Activated CD8-positive, alpha-beta T cell treated with anti-CD3 and anti-CD28 coated beads, Interleukin-2, amount 10 ng/mL, durations not matched to agents 7 days and 5 days (primary cell): ENCODE results near the gene RXRA. TPM values are rescaled to one million over a fixed set of nuclear protein-coding genes. Genes with fewer than 3 reads are reported as not detected.

Experiments
- ATAC-seq: fragments of 150-1000 bp; cut with Tn5 transposase; one replicate; pipeline ENCODE4 v1.10.0; 2021; ENCODE audit warnings: moderate library complexity
- CTCF ChIA-PET: fragments of 350-600 bp; sonication (Branson Sonifier 250); formaldehyde crosslinking; loops from one replicate; lab custom pipeline; 2021; ENCODE audit warnings: antibody characterized with exemption; lab: Charles Lee
- POLR2A ChIA-PET: fragments of 350-600 bp; sonication (Branson Sonifier 250); formaldehyde crosslinking; loops from one replicate; lab custom pipeline; 2021; ENCODE audit warnings: antibody characterized with exemption; lab: Charles Lee
- DNase-seq: peaks from one replicate; pipeline ENCODE4 v3.0.0-alpha.2; 2020
- H3K27ac Mint-ChIP-seq: one replicate; pipeline ENCODE4 v1.8.0; 2021; ENCODE audit warnings: mild to moderate bottlenecking, mixed read lengths
- H3K27me3 Mint-ChIP-seq: one replicate; pipeline ENCODE4 v1.8.0; 2021; ENCODE audit warnings: low read depth, mixed read lengths
- H3K36me3 Mint-ChIP-seq: one replicate; pipeline ENCODE4 v1.8.0; 2021; ENCODE audit warnings: low read depth, mixed read lengths
- H3K4me1 Mint-ChIP-seq: one replicate; pipeline ENCODE4 v1.8.0; 2021; ENCODE audit warnings: low read depth, mixed read lengths
- H3K4me3 Mint-ChIP-seq: one replicate; pipeline ENCODE4 v1.8.0; 2021; ENCODE audit warnings: mild to moderate bottlenecking, mixed read lengths
- H3K9me3 Mint-ChIP-seq: one replicate; pipeline ENCODE4 v1.8.0; 2022; ENCODE audit warnings: mixed read lengths; ENCODE audit not compliant: insufficient read depth
- total RNA-seq, 2 experiments: library from RNA; stranded (reverse); gene quantifications; one replicate each; pipeline ENCODE4 v1.2.3, GENCODE V29; 2021

RXRA gene
- total RNA-seq, 2 experiments from 2014 or later, result 3.8 to 4.2 TPM

DNA sequence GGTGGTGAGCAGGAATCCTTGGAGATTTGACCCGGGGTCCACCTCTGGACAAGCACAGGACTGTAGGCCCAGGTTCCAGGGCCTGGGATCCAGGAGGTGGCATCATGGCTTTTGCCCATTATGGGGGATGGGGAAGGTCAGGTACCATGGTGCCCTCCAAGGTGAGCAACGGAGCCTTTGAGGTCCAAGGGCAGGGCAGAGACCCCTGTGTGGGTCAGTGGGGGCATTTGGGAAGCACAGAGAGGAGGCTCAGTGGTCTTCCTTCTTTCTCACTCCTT is 117.7 kb downstream of the RXRA start:
- H3K4me3 Mint-ChIP-seq, result no peak overlapping the region
- H3K9me3 Mint-ChIP-seq, result peaks cover 13% of the 10 kb centered on the region
- DNase-seq, result no peak
- H3K4me1 Mint-ChIP-seq, result peaks cover 17% of the 10 kb centered on the region
- ATAC-seq, result no peak
- POLR2A ChIA-PET, result no interaction called here
- H3K36me3 Mint-ChIP-seq, result no peaks in the 10 kb centered on the region
- CTCF ChIA-PET, result interaction anchor here (1.0 to 2.5 kb wide), 7 partner anchors 11 to 275 kb away, joined by 3 to 42 read pairs (median 6); no protein-coding TSS in a partner anchor
- H3K27ac Mint-ChIP-seq, result no peak overlapping the region
- peaks cover 12% of the 10 kb centered on the region for H3K27me3 Mint-ChIP-seq

DNA sequence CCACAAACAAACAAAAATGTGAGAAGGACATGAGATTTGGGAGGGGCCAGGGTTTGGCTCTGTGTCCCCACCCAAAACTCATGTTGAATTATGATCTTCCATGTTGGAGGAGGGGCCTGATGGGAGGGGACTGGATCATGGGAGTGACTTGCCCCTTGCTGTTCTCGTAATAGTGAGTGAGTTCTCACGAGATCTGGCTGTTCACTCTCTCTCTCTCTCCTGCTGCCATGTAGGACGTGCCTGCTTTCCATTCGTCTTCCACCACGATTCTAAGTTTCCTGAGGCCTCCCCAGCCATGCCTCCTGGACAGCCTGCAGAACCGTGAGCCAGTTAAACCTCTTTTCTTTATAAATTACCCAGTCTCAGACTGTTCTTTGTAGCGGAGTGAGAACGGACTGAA is 118.7 kb downstream of the RXRA start:
- peaks cover 12% of the 10 kb centered on the region for H3K27me3 Mint-ChIP-seq
- CTCF ChIA-PET, result interaction anchor here (1.0 kb wide), 1 partner anchor 274 kb away, joined by 4 read pairs; no protein-coding TSS in a partner anchor
- H3K27ac Mint-ChIP-seq, result no peak overlapping the region
- ATAC-seq (no peak), DNase-seq (no peak)
- H3K36me3 Mint-ChIP-seq, result no peaks in the 10 kb centered on the region
- H3K9me3 Mint-ChIP-seq, result peaks cover 18% of the 10 kb centered on the region
- H3K4me1 Mint-ChIP-seq, result peaks cover 17% of the 10 kb centered on the region
- H3K4me3 Mint-ChIP-seq, result no peak overlapping the region
- POLR2A ChIA-PET, result no interaction called here

DNA sequence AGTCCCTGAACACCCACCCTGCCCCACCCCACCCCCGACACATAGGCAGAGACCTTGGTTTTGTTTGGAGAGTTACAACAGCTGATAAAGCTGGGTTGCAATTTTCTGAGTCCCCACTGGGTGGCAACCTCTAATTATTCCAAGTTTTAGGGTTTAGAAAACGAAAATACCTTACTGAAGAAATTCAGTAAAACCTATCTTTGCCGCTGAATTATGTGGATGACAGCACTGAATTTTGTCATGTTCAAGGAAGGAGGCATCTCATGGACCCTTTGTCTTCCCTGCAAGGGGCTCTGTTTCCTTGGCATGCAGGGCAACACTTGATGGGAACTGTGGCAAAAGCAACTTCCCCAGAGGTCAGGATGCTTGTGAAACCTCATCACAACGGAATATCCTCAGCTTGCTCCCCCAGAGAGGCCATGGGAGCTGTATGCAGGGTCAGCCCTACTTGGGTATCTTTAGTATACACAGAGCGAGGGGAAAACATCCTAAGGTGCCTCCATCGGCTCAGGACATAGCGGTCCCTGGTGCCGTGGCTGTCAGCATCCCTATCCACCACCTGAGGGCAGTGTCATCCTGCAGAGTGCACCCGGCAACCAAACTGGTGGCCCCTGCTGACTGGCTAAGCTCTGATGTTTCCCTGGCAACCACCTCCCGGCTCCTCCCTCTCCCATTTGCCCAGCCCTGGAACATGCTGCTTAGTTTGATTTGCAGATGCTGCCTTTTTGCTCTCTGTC is 123.1 kb downstream of the RXRA start:
- Mint-ChIP-seq H3K4me3 (no peak overlapping the region), H3K27ac (no peak overlapping the region)

DNA sequence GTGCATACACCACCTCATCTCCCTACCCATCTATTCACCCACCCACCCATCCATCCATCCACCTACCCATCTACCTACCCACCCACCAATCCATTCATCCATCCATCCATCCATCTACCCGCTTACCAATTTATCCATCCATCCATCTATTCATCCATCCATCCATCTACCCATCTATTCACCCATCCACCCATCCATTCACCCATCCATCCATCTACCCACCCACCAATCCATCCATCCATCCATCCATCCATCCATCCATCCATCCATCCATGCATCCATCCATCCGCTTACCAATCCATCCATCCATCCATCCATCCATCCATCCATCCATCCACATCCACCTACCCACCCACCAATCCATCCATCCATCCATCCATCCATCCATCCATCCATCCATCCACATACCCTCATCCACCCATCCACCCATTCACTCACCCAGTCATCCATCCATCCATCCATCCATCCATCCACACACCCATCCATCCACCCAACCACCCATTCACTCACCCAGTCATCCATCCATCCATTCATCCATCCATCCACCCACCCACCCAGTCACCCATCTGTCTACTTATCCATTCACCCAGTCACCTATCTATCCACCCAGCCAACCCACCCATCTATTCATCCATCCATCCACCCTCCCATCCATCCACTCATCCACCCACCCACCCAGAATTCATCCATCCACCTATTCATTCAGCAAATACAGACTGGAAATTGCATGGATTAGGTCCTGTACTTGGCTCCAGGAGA is 125.6 kb downstream of the RXRA start:
- ATAC-seq (no peak), DNase-seq (no peak)
- no peaks in the 10 kb centered on the region for H3K27me3 Mint-ChIP-seq
- peaks cover 12% of the 10 kb centered on the region for H3K9me3 Mint-ChIP-seq
- H3K36me3 Mint-ChIP-seq, result no peaks in the 10 kb centered on the region
- ChIA-PET POLR2A (no interaction called here), CTCF (no interaction called here)
- H3K27ac Mint-ChIP-seq, result no peak overlapping the region
- no peak overlapping the region for H3K4me3 Mint-ChIP-seq
- H3K4me1 Mint-ChIP-seq, result peaks cover 13% of the 10 kb centered on the region

More for the DNA sequence above, 123.1 kb downstream of the RXRA start:
- Mint-ChIP-seq H3K36me3 (no peaks in the 10 kb centered on the region), H3K4me1 (peaks cover 3% of the 10 kb centered on the region), H3K9me3 (peaks cover 18% of the 10 kb centered on the region), H3K27me3 (no peaks in the 10 kb centered on the region)
- POLR2A ChIA-PET, result no interaction called here
- ATAC-seq (peak; percentile 97), DNase-seq (peak; percentile 83)
- CTCF ChIA-PET, result interaction anchor here (0.6 to 2.3 kb wide), 17 partner anchors 10 to 608 kb away, joined by 3 to 14 read pairs (median 4); partner anchors contain the start of genes COL5A1 and RNU6ATAC

DNA sequence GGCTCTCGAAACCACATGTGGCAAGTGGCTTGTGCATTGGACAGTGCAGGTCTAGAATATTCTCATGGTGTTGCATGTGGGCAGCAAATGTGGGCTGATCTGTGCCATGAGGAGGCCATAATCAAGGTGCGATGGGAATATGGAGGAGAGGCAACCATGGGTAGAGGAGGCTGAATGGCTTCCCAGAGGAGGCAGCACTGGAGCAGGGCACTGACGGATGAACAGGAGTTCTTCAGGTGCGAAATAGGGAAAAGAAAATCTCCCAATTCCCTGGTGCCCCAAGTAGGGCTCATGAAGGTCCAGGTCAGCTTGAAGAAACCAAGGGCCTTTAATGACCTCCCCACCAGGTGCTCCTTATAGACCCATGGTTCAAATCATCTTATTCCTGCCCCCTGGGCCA is 126.5 kb downstream of the RXRA start:
- DNase-seq (no peak), ATAC-seq (no peak)
- H3K4me3 Mint-ChIP-seq, result no peak overlapping the region
- POLR2A ChIA-PET, result no interaction called here
- H3K27ac Mint-ChIP-seq, result no peak overlapping the region
- peaks cover 12% of the 10 kb centered on the region for H3K9me3 Mint-ChIP-seq
- H3K27me3 Mint-ChIP-seq, result no peaks in the 10 kb centered on the region
- H3K4me1 Mint-ChIP-seq, result peaks cover 17% of the 10 kb centered on the region
- CTCF ChIA-PET, result no interaction called here
- H3K36me3 Mint-ChIP-seq, result no peaks in the 10 kb centered on the region

DNA sequence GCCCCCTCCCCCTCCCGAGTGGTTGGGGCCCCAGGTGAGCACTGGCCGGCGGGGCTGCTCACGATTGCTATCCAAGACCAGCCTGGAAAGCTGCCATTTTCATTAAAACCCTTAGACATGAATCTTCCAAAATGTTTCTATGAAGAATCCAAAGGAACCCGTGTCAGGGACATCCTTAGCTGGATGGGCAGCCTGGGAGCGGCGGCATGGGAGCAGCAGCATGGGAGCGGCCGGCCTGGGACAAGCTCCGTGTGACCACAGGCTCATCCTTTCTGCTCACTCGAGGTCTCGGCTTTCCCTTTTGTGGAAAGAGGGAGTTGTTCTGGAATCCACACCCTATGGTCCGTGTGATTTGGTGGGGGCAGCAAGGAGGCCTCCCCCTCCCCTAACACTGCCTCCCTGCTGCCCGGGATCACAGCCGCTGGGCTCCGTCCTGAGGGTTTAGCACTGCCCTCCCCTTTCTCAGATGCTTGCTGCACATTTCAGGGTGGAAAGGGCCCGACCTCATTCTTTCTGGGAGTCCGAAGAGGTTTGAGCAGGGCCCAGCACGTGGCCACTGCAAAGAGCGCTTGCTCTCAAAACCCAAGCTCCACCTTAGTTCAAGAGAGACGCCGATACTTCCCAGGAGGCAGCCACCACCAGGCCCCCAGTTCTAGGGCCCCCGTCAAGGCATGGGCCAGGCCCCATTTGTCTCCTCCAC is 127.7 kb downstream of the RXRA start:
- no peak overlapping the region for H3K4me3 Mint-ChIP-seq
- no peak for ATAC-seq
- no peaks in the 10 kb centered on the region for H3K27me3 Mint-ChIP-seq
- CTCF ChIA-PET, result no interaction called here
- H3K36me3 Mint-ChIP-seq, result no peaks in the 10 kb centered on the region
- POLR2A ChIA-PET, result interaction anchor here (0.7 kb wide), 1 partner anchor 18 kb away, joined by 3 read pairs; no protein-coding TSS in a partner anchor
- peaks cover 4% of the 10 kb centered on the region for H3K9me3 Mint-ChIP-seq
- DNase-seq, result no peak
- no peak overlapping the region for H3K27ac Mint-ChIP-seq
- H3K4me1 Mint-ChIP-seq, result peaks cover 17% of the 10 kb centered on the region

DNA sequence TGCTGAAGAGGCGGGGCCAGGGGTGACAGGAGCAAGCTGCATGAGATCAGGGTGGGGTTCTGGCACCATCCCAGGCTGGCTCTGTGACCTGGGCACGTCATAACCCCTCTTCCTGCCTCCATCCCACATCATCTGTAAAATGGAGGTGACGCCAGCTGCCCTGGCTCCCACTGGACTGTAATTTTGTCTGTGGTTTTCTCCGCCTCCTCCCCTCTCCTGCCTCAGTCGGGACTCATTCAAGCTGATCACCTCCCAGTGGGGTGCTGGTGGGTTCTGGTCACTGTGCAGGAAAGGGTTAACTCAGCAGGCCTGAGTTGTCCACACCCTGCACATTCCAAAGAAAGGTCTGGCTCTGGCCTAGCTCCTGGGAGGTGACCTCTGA is 128.2 kb downstream of the RXRA start:
- H3K4me1 Mint-ChIP-seq, result peaks cover 17% of the 10 kb centered on the region
- H3K36me3 Mint-ChIP-seq, result no peaks in the 10 kb centered on the region
- DNase-seq, result no peak
- ChIA-PET CTCF (no interaction called here), POLR2A (interaction anchor here (0.7 kb wide), 1 partner anchor 18 kb away, joined by 3 read pairs; no protein-coding TSS in a partner anchor)
- no peak overlapping the region for H3K4me3 Mint-ChIP-seq
- no peak overlapping the region for H3K27ac Mint-ChIP-seq
- no peak for ATAC-seq
- peaks cover under 1% of the 10 kb centered on the region for H3K9me3 Mint-ChIP-seq
- H3K27me3 Mint-ChIP-seq, result no peaks in the 10 kb centered on the region

DNA sequence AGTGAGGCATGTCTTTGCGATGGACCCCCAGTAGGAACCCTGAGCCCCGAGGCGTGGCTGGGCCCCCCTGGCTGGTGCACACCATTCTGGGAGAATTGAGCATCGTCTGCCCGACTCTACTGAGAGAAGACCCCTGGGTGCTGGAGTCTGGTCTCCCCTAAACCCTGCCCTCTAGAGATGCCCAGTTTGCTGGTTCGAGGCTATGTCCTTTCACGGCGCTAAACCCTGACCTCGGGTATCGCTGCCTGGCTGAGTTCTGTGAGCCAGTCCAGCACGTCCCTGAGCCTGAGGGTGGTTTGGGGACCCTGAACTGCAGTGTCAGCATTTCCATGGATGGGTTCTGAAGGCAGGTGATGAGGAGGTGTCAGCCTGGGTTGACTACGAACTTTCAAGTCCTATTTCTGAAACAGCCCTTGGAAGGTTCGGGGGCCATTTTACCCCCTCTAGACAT is 128.8 kb downstream of the RXRA start:
- no peak for ATAC-seq
- Mint-ChIP-seq H3K4me3 (no peak overlapping the region), H3K9me3 (no peaks in the 10 kb centered on the region), H3K27ac (peak overlapping the region; percentile 30), H3K4me1 (peaks cover 17% of the 10 kb centered on the region), H3K27me3 (no peaks in the 10 kb centered on the region), H3K36me3 (no peaks in the 10 kb centered on the region)
- no peak for DNase-seq
- CTCF ChIA-PET, result no interaction called here
- POLR2A ChIA-PET, result no interaction called here

DNA sequence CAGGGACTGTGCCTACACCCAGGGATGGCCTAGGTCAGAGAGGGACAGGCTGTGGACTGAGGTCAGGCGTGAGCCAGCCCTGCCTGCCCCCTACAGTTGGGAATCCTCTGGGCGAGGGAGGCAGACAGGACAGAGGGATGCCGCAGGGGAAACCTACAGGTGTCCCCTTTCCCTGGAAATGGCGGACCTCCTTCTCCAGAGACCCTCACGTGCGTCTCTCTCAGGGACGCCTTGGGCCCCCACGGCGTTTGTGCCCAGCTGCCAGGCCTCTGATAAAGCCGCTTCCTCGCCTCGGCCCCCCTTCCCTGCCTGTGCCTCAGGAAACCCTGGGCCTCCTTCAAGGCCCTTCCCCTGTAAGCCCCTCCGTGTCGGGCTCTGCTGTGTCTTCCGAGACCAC is 129.3 kb downstream of the RXRA start:
- H3K27me3 Mint-ChIP-seq, result no peaks in the 10 kb centered on the region
- ATAC-seq (peak; percentile 2), DNase-seq (no peak)
- no peaks in the 10 kb centered on the region for H3K36me3 Mint-ChIP-seq
- peak overlapping the region; percentile 95 for H3K27ac Mint-ChIP-seq
- peaks cover 17% of the 10 kb centered on the region for H3K4me1 Mint-ChIP-seq
- no peaks in the 10 kb centered on the region for H3K9me3 Mint-ChIP-seq
- ChIA-PET CTCF (interaction anchor here (1.2 to 1.3 kb wide), 3 partner anchors 10 to 284 kb away, joined by 3 to 6 read pairs (median 3); no protein-coding TSS in a partner anchor), POLR2A (interaction anchor here (0.6 to 1.6 kb wide), 2 partner anchors 17 to 553 kb away, joined by 3 to 4 read pairs; no protein-coding TSS in a partner anchor)
- peak overlapping the region; percentile 73 for H3K4me3 Mint-ChIP-seq

DNA sequence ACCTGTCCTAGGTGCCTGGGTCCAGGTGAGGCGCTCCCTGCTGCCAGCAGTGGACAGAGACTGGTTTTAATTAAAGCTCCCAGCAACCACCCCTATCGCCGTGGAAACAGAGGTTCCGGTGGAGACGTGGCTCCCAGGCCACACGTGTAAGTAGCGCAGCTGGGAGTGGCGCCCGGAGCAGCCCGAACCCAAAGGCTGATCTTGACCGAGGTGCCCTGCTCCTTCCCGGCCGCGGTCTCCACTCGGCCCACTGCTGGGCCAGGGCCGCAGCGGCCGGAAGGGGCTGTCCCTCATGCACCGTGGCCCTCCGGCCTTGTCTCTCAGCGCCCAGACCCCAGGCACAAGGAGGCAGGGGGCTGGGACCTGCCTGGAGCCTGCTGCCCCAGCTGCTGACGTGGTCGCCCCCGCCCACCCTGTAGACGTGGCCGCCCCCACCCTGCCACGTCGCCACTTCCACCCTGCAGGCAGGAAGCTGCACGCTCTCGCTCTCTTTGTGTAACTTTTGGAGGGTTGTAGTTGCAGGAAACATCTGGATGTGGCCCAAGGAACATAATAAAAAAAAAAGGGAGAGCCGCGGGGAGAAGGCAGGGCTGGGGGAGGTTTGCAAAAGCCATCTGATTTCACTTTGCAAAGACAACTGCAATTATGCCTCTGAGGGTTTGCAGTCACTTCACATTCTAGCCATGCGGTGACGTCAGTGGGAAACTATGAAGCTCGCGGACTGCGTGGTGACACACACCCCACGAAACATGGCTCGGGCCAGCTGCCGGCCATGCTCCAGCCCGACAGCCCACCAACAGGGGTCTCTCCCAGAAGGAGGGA is 129.9 kb downstream of the RXRA start:
- POLR2A ChIA-PET, result interaction anchor here (0.6 to 1.6 kb wide), 3 partner anchors 16 to 554 kb away, joined by 3 to 4 read pairs (median 4); no protein-coding TSS in a partner anchor
- DNase-seq (peak; percentile 84), ATAC-seq (peak; percentile 84)
- CTCF ChIA-PET, result interaction anchor here (1.2 to 1.3 kb wide), 4 partner anchors 10 to 285 kb away, joined by 3 to 6 read pairs (median 4); no protein-coding TSS in a partner anchor
- Mint-ChIP-seq H3K36me3 (no peaks in the 10 kb centered on the region), H3K27me3 (no peaks in the 10 kb centered on the region), H3K4me1 (peaks cover 17% of the 10 kb centered on the region), H3K4me3 (peak overlapping the region; percentile 73), H3K9me3 (no peaks in the 10 kb centered on the region), H3K27ac (peak overlapping the region; percentile 95)
